ENCODE data around the gene CASTOR2. TPM values are rescaled to one million over a fixed set of nuclear protein-coding genes. Genes with fewer than 3 reads are reported as not detected.

CASTOR2 gene
- total RNA-seq, 1 experiment from 2014 or later = 26.5 TPM

- Histone ChIP-seq H3K4me1 (ENCODE audit: insufficient read depth, low read length) (no peaks in the 10 kb centered on the region), H3K9me3 (ENCODE audit: control insufficient read depth, low read depth, low read length) (no peaks in the 10 kb centered on the region), H3K4ac (ENCODE audit: low read depth, low read length) (no peak overlapping the region), H3K23ac (ENCODE audit: insufficient read length, low read depth, low read length) (no peak overlapping the region), H3K79me1 (ENCODE audit: insufficient read depth, low read depth, low read length, poor library complexity, severe bottlenecking) (no peaks in the 10 kb centered on the region), H2BK20ac (ENCODE audit: low read depth, low read length, poor library complexity, severe bottlenecking) (no peak overlapping the region), H2AFZ (ENCODE audit: low read length) (no peak overlapping the region), H2BK120ac (ENCODE audit: low read depth, low read length, poor library complexity, severe bottlenecking) (no peak overlapping the region), H4K91ac (ENCODE audit: insufficient read length, low read depth, low read length) (no peak overlapping the region), H2BK15ac (ENCODE audit: low read depth, low read length) (no peak overlapping the region), H3K23me2 (ENCODE audit: insufficient read length, low read depth, low read length, poor library complexity, severe bottlenecking) (peaks cover 3% of the 10 kb centered on the region), H4K5ac (ENCODE audit: insufficient read length, low read depth, low read length) (no peak overlapping the region), H3K27me3 (ENCODE audit: insufficient read depth, low read length) (no peaks in the 10 kb centered on the region), H3K56ac (ENCODE audit: insufficient read length, low read depth, low read length) (no peak overlapping the region), H3K4me2 (ENCODE audit: insufficient read depth, insufficient read length, low read length) (no peak overlapping the region), H4K20me1 (ENCODE audit: control insufficient read depth, insufficient read depth, insufficient read length) (no peaks in the 10 kb centered on the region), H3K79me2 (ENCODE audit: insufficient read depth, low read length) (no peaks in the 10 kb centered on the region), H2AK5ac (ENCODE audit: insufficient read length, low read length) (no peak overlapping the region), H3K27ac (ENCODE audit: insufficient read length, low read depth, low read length) (no peak overlapping the region), H3K9ac (ENCODE audit: extremely low read depth, insufficient read length, low read length) (no peak overlapping the region), H3K18ac (ENCODE audit: insufficient read length, low read depth, low read length) (no peak overlapping the region), H2BK12ac (ENCODE audit: insufficient read length, low read depth, low read length) (no peak overlapping the region), H3T11ph (ENCODE audit: low read length) (no peak overlapping the region), H3K14ac (ENCODE audit: insufficient read depth, low read length) (no peak overlapping the region), H2BK5ac (ENCODE audit: insufficient read length, low read length) (no peak overlapping the region), H4K8ac (replicated peaks; ENCODE audit: insufficient read length, low read depth, low read length) (no peak overlapping the region)
- WGBS (ENCODE audit: extremely low coverage, insufficient read length, low lambda C conversion rate) = no CpG with 5 or more reads among the region's 8 CpGs
- peaks cover 0 to 3% of the 10 kb centered on the region in 2 experiments; a peak in 1 of 4 replicates for H3K4me1 Mint-ChIP-seq
- peaks cover 0 to 7% (median 3%) of the 10 kb centered on the region in 3 experiments; a peak in 3 of 7 replicates for H3K36me3 Mint-ChIP-seq (ENCODE audit: insufficient read depth in 1 of 3, low read depth in 3 of 3)
- DNase-seq = peak; percentile 74
- no peak overlapping the region for H3K4me3 Mint-ChIP-seq
- no peak overlapping the region; a peak in 1 of 7 replicates for H3K27ac Mint-ChIP-seq
- no peaks in the 10 kb centered on the region for H3K27me3 Mint-ChIP-seq (ENCODE audit: low read depth)
- H3K9me3 Mint-ChIP-seq = no peaks in the 10 kb centered on the region
- peak; percentile 69 for TF ChIP-seq CTCF (conservative IDR thresholded peaks at IDR 0.05)
These were observed 68.6 kb downstream of the CASTOR2 start for GRCh38 chr7:75033064-75033463.

All from H9 (cell line).